ENCODE data around the gene VIL1. TPM values are rescaled to one million over a fixed set of nuclear protein-coding genes. Genes with fewer than 3 reads are reported as not detected.
A peak's percentile ranks its signal among the peaks of the same experiment; 100 is the strongest.

Gene VIL1
- total RNA-seq, 4 donors from 2014 or later, result 177 to 541 (median 285) TPM

DNA sequence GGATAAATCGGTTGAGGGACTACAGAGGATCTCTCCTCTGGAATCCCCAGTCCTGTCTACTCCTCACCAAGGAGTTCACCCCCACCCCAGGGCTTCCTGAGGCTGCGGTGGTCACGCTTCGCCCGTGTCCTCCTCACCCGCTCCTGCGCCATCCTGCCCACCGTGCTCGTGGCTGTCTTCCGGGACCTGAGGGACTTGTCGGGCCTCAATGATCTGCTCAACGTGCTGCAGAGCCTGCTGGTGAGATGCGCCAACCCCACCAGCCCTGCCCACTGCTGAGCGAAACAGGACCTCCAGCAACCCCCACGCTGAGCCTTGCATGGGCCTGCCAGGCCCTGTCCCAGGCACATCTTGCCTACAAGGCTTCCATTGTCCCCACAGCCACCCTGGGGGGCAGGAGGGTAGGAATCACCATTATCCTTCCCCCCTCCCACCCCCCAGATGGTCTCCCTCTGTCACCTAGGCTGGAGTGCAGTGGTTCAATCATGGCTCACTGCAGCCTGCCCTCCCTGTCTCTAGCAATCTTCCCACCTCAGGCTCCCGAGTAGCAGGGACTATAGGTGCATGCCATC lies 25.9 kb upstream of the VIL1 start:
- in situ Hi-C loops (cut with MboI; ENCODE audit: low pct_ligation_motif_present in 1 of 4, low pct_unique_long_range_greater_than_20kb in 1 of 4, low sequenced_read_pairs in 3 of 4), result loop anchor here in 3 of 4 donors (10.0 to 25.0 kb wide), 3 partner anchors 98 to 206 kb away; partner anchors contain the start of gene TMBIM1 (in 3 of the 3)
- Histone ChIP-seq H3K4me1 (peaks cover 8 to 37% (median 24%) of the 10 kb centered on the region in 4 donors), H3K27ac (no peak overlapping the region), H3K4me3 (no peak overlapping the region), H3K36me3 (no peaks in the 10 kb centered on the region), H3K27me3 (no peaks in the 10 kb centered on the region), H3K9me3 (no peaks in the 10 kb centered on the region)
- intact Hi-C loops (cut with DNase I; ENCODE audit: low total_unique reads), result no loop called here
- 60 to 86% methylated on average over 1 to 16 of the region's 16 CpGs for WGBS, 2 donors (ENCODE audit: low coverage in 1 of 2)
- TF ChIP-seq EP300 (IDR thresholded peaks at IDR 0.05; ENCODE audit: low read depth) (no peak), POLR2AphosphoS5 (IDR thresholded peaks at IDR 0.05) (no peak), POLR2A (IDR thresholded peaks at IDR 0.05) (no peak)
- TF ChIP-seq, protein P1, sequence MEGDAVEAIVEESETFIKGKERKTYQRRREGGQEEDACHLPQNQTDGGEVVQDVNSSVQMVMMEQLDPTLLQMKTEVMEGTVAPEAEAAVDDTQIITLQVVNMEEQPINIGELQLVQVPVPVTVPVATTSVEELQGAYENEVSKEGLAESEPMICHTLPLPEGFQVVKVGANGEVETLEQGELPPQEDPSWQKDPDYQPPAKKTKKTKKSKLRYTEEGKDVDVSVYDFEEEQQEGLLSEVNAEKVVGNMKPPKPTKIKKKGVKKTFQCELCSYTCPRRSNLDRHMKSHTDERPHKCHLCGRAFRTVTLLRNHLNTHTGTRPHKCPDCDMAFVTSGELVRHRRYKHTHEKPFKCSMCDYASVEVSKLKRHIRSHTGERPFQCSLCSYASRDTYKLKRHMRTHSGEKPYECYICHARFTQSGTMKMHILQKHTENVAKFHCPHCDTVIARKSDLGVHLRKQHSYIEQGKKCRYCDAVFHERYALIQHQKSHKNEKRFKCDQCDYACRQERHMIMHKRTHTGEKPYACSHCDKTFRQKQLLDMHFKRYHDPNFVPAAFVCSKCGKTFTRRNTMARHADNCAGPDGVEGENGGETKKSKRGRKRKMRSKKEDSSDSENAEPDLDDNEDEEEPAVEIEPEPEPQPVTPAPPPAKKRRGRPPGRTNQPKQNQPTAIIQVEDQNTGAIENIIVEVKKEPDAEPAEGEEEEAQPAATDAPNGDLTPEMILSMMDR (IDR thresholded peaks at IDR 0.05), result no peak
- DNase-seq, result no peak

DNA sequence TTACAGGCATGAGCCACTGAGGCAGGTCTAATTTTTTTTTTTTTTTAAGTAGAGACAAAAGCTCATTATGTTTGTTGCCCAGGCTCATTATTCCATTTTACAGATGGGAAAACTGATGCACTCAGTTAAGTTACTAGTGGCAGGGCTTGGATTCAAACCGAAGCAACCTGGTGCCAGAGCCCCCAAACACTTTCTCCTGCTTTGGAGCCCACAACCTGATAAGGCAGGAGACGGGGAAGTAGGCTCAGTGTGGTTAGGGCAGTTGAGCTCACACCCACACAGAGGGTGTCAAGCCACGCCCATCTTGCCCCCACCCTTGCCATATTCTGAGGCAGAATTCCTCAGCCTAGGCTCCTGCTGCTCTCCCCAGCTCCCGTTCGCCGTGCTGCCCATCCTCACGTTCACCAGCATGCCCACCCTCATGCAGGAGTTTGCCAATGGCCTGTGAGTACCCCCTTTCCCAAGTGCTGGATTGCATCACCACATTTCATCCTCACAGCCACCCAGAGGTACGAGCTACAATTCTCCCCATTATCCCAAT lies 25.1 kb upstream of the VIL1 start:
- intact Hi-C loops (cut with DNase I; ENCODE audit: low total_unique reads), result loop anchor here (2.0 kb wide), 1 partner anchor 97 kb away; no protein-coding TSS in a partner anchor
- Histone ChIP-seq H3K9me3 (no peaks in the 10 kb centered on the region), H3K27me3 (no peaks in the 10 kb centered on the region), H3K27ac (no peak overlapping the region), H3K4me1 (peaks cover 8 to 37% (median 31%) of the 10 kb centered on the region in 4 donors), H3K4me3 (no peak overlapping the region), H3K36me3 (no peaks in the 10 kb centered on the region)
- DNase-seq, result no peak
- in situ Hi-C loops (cut with MboI; ENCODE audit: low pct_ligation_motif_present in 1 of 4, low pct_unique_long_range_greater_than_20kb in 1 of 4, low sequenced_read_pairs in 3 of 4), result loop anchor here in 3 of 4 donors (10.0 to 25.0 kb wide), 3 partner anchors 99 to 207 kb away; partner anchors contain the start of gene TMBIM1 (in 3 of the 3)
- TF ChIP-seq EP300 (IDR thresholded peaks at IDR 0.05; ENCODE audit: low read depth) (no peak), POLR2A (IDR thresholded peaks at IDR 0.05) (no peak), POLR2AphosphoS5 (IDR thresholded peaks at IDR 0.05) (no peak)
- TF ChIP-seq, protein P1 (IDR thresholded peaks at IDR 0.05), result no peak
- 62% methylated on average over 8 of the region's 8 CpGs; no CpG with 5 or more reads in 1 of the 2 donors for WGBS, 2 donors (ENCODE audit: low coverage in 1 of 2)

DNA sequence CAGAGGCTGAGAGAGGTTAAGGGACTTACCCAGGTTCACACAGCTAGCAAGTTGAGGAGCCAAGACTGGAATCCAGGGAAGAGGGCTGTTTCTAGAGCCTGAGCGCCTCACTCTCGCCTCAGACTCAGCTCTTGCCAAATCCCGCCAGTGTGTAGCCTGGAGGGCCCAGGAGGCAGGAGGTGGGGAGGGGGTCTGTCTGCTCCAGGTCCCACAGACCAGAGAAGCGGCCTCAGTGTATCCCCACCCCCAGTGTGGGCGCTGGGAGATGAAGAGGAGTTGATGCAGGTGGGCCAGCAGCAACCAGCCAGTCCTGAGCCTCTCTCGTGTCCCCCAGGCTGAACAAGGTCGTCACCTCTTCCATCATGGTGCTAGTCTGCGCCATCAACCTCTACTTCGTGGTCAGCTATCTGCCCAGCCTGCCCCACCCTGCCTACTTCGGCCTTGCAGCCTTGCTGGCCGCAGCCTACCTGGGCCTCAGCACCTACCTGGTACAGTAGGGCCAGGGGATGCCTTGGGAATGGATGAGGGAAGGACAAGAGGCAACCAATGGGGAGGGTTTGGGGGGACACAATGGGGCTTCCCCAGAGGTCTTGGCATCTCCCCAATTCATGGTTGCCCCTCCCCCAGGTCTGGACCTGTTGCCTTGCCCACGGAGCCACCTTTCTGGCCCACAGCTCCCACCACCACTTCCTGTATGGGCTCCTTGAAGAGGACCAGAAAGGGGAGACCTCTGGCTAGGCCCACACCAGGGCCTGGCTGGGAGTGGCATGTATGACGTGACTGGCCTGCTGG lies 24.4 kb upstream of the VIL1 start:
- H3K27ac ChIP-seq, result peak overlapping the region in 2 of 4 donors; percentile 100
- no peak for TF ChIP-seq POLR2A (IDR thresholded peaks at IDR 0.05)
- intact Hi-C loops (cut with DNase I; ENCODE audit: low total_unique reads) (loop anchor here (2.0 kb wide), 1 partner anchor 98 kb away; no protein-coding TSS in a partner anchor), in situ Hi-C loops (cut with MboI; ENCODE audit: low pct_ligation_motif_present in 1 of 4, low pct_unique_long_range_greater_than_20kb in 1 of 4, low sequenced_read_pairs in 3 of 4) (loop anchor here in 3 of 4 donors (10.0 to 25.0 kb wide), 3 partner anchors 100 to 207 kb away; partner anchors contain the start of gene TMBIM1 (in 3 of the 3))
- H3K9me3 ChIP-seq, result no peaks in the 10 kb centered on the region
- no peaks in the 10 kb centered on the region for H3K27me3 ChIP-seq
- no peaks in the 10 kb centered on the region for H3K36me3 ChIP-seq
- H3K4me3 ChIP-seq, result no peak overlapping the region
- WGBS, 2 donors (ENCODE audit: low coverage in 1 of 2), result 89% methylated on average over 13 of the region's 13 CpGs; no CpG with 5 or more reads in 1 of the 2 donors
- DNase-seq, result no peak
- peaks cover 8 to 40% (median 33%) of the 10 kb centered on the region in 4 donors for H3K4me1 ChIP-seq

DNA sequence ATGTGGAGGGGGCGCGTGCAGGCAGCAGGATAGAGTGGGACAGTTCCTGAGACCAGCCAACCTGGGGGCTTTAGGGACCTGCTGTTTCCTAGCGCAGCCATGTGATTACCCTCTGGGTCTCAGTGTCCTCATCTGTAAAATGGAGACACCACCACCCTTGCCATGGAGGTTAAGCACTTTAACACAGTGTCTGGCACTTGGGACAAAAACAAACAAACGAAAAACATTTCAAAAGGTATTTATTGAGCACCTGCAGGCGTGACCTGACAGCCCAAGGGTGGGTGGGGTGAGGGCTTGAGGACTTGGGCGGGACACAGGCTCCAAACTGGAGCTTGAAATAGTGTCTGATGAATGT lies 23.9 kb upstream of the VIL1 start:
- Histone ChIP-seq H3K4me1 (peaks cover 8 to 40% (median 33%) of the 10 kb centered on the region in 4 donors), H3K4me3 (no peak overlapping the region), H3K9me3 (no peaks in the 10 kb centered on the region), H3K36me3 (no peaks in the 10 kb centered on the region), H3K27me3 (no peaks in the 10 kb centered on the region), H3K27ac (peak overlapping the region; percentile 99 to 100 (median 100))
- intact Hi-C loops (cut with DNase I; ENCODE audit: low total_unique reads), result loop anchor here (2.0 kb wide), 1 partner anchor 98 kb away; no protein-coding TSS in a partner anchor
- in situ Hi-C loops (cut with MboI; ENCODE audit: low pct_ligation_motif_present in 1 of 4, low pct_unique_long_range_greater_than_20kb in 1 of 4, low sequenced_read_pairs in 3 of 4), result loop anchor here in 3 of 4 donors (10.0 to 25.0 kb wide), 3 partner anchors 100 to 208 kb away; partner anchors contain the start of gene TMBIM1 (in 3 of the 3)
- no peak for DNase-seq
- WGBS, 2 donors (ENCODE audit: low coverage in 1 of 2), result 73% methylated on average over 6 of the region's 6 CpGs; no CpG with 5 or more reads in 1 of the 2 donors
- no peak for TF ChIP-seq POLR2AphosphoS5 (IDR thresholded peaks at IDR 0.05)
- TF ChIP-seq EP300 (IDR thresholded peaks at IDR 0.05; ENCODE audit: low read depth), result no peak
- TF ChIP-seq POLR2A (IDR thresholded peaks at IDR 0.05), result no peak
- TF ChIP-seq, protein P1 (IDR thresholded peaks at IDR 0.05), result no peak
